ENCODE measurements around the gene BASP1.

GRCh38 chr5:17219992-17220391, 2.6 kb downstream of the BASP1 start:
- no peak for TF ChIP-seq CTCF (IDR thresholded peaks at IDR 0.05 in 2 of 3, conservative IDR thresholded peaks at IDR 0.05 in 1 of 3; ENCODE audit: borderline replicate concordance in 1 of 3, insufficient read depth in 1 of 3, low read depth in 2 of 3, low read length in 2 of 3)
- no peak for TF ChIP-seq ZBTB33 (IDR thresholded peaks at IDR 0.05; ENCODE audit: extremely low read depth, insufficient replicate concordance, low read length)
- no peak for TF ChIP-seq ZNF274 (IDR thresholded peaks at IDR 0.05; ENCODE audit: low read depth, low read length)
- TF ChIP-seq TCF7L2 (IDR thresholded peaks at IDR 0.05; ENCODE audit: borderline replicate concordance, extremely low read depth, insufficient read depth, insufficient read length), result no peak
- no peak for TF ChIP-seq EGR1 (IDR thresholded peaks at IDR 0.05; ENCODE audit: low read depth)
